Thoracic aorta (tissue), 2 donors: ENCODE data around the gene ATP9A. TPM values are rescaled to one million over a fixed set of nuclear protein-coding genes. Genes with fewer than 3 reads are reported as not detected.
A peak's percentile ranks its signal among the peaks of the same experiment; 100 is the strongest.

Source experiments
- ATAC-seq: fragments of 150-250 bp; one replicate; pipeline ENCODE4 v1.8.0; 2017; ENCODE audit warnings: low read depth; ENCODE audit not compliant: insufficient number of reproducible peaks, low FRiP score
- DNase-seq: peaks from one replicate; pipeline ENCODE4 v3.0.0-alpha.2; 2020; ENCODE audit warnings: low spot score
- H3K27ac ChIP-seq, 2 donors: fragments of 200-600 bp; sonication (generic); 1 replicate in 1 of 2; 2 replicates in 1 of 2; pipeline ENCODE4 v1.5.1; 2016; ENCODE audit warnings: mild to moderate bottlenecking in 2 of 2, moderate library complexity in 2 of 2
- H3K27me3 ChIP-seq: fragments of 200-600 bp; sonication (generic); replicated peaks from 2 replicates; pipeline ENCODE4 v1.6.0; 2016; ENCODE audit warnings: mild to moderate bottlenecking; ENCODE audit not compliant: insufficient read depth
- H3K36me3 ChIP-seq: fragments of 200-600 bp; sonication (generic); one replicate; pipeline ENCODE4 v1.5.1; 2016
- H3K4me1 ChIP-seq, 2 donors: fragments of 200-600 bp; sonication (generic); 1 replicate in 1 of 2; 2 replicates in 1 of 2; pipeline versions ENCODE4 v1.5.1 to v1.6.0; 2016; ENCODE audit warnings: low read depth in 2 of 2, mild to moderate bottlenecking in 1 of 2; ENCODE audit not compliant: control insufficient read depth in 1 of 2
- H3K4me3 ChIP-seq: fragments of 200-600 bp; sonication (generic); 2 replicates; pipeline ENCODE4 v1.5.1; 2016; ENCODE audit warnings: mild to moderate bottlenecking
- H3K9me3 ChIP-seq: fragments of 200-600 bp; sonication (generic); 2 replicates; pipeline ENCODE4 v1.5.1; 2016
- CTCF ChIP-seq: fragments of 200-600 bp; sonication (generic); IDR thresholded peaks from one replicate; pipeline ENCODE4 v1.5.1; 2019; ENCODE audit warnings: antibody characterized with exemption
- total RNA-seq, 2 donors: library from RNA; depleted of rRNA; stranded (reverse); fragments of >200 nt; gene quantifications; one replicate each; pipeline versions ENCODE4 v1.1.0 to v1.2.3, GENCODE V29; 2016

ATP9A gene
- total RNA-seq, 2 donors from 2014 or later, result 54.4 TPM

GRCh38 chr20:51665543-51666118 lies 102.6 kb downstream of the ATP9A start:
- ATAC-seq, result no peak
- Histone ChIP-seq H3K9me3 (no peaks in the 10 kb centered on the region), H3K4me1 (peaks cover 4 to 13% of the 10 kb centered on the region in 2 donors), H3K27ac (no peak overlapping the region), H3K4me3 (no peak overlapping the region), H3K36me3 (peaks cover 20% of the 10 kb centered on the region), H3K27me3 (no peaks in the 10 kb centered on the region)
- no peak for TF ChIP-seq CTCF
- DNase-seq, result no peak

GRCh38 chr20:51661609-51662178 lies 106.5 kb downstream of the ATP9A start:
- Histone ChIP-seq H3K9me3 (no peaks in the 10 kb centered on the region), H3K27ac (peak overlapping the region in 1 of 2 donors; percentile 62), H3K27me3 (no peaks in the 10 kb centered on the region), H3K4me3 (no peak overlapping the region), H3K36me3 (no peaks in the 10 kb centered on the region), H3K4me1 (peaks cover 6 to 16% of the 10 kb centered on the region in 2 donors)
- ATAC-seq (no peak), DNase-seq (no peak)
- TF ChIP-seq CTCF, result no peak

- DNase-seq, result no peak
- peaks cover 6 to 16% of the 10 kb centered on the region in 2 donors for H3K4me1 ChIP-seq
- H3K27ac ChIP-seq, result peak overlapping the region; percentile 58 to 62
- TF ChIP-seq CTCF, result no peak
- H3K36me3 ChIP-seq, result no peaks in the 10 kb centered on the region
- no peak overlapping the region for H3K4me3 ChIP-seq
- no peaks in the 10 kb centered on the region for H3K27me3 ChIP-seq
- H3K9me3 ChIP-seq, result no peaks in the 10 kb centered on the region
- ATAC-seq, result no peak
Observed at GRCh38 chr20:51660672-51661608, 107.2 kb downstream of the ATP9A start.

DNA sequence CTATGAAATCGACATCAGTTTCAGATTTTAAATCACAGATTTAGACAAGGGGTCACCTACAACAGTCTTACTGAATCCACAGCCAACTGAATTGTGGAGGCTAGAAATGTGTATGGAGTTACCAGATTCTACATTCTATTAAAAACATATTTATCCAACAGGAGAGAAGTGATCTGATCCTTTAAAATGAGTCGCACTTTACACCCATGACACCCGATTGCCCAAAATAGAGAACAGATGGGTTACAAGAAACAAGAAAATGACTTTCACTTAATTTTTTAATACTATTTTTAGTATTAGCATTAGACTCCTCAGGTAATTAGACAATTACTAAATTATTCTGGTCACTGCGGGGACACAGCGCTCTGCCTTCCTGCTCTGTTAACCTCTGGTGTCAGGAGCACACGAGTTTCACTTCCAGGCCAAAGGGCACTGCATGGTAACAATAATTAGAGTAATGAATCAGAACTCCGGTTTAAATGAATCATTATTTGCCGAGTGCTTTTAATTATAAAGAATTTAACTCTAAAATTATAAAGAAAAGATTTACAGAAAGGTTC lies 108.6 kb downstream of the ATP9A start:
- no peaks in the 10 kb centered on the region for H3K36me3 ChIP-seq
- ATAC-seq, result no peak
- peaks cover 6 to 16% of the 10 kb centered on the region in 2 donors for H3K4me1 ChIP-seq
- no peak for DNase-seq
- no peaks in the 10 kb centered on the region for H3K27me3 ChIP-seq
- no peaks in the 10 kb centered on the region for H3K9me3 ChIP-seq
- H3K27ac ChIP-seq, result no peak overlapping the region
- H3K4me3 ChIP-seq, result no peak overlapping the region
- TF ChIP-seq CTCF, result no peak
